ENCODE measurements around the gene B4GALNT2. TPM values are rescaled to one million over a fixed set of nuclear protein-coding genes. Genes with fewer than 3 reads are reported as not detected.

The B4GALNT2 gene
- total and polyA plus RNA-seq, 2 of the 8 experiments (the other 6 are each of a cell fraction or from before 2014, with no cell fraction given) = not detected

- no peak overlapping the region for H3K4me3 ChIP-seq (ENCODE audit: extremely low read depth in 1 of 4, insufficient read depth in 2 of 4, low read depth in 3 of 4, low read length in 4 of 4)
- no peak overlapping the region for H2AK5ac ChIP-seq (ENCODE audit: low read depth, low read length)
- no peak overlapping the region; a peak in 1 of 4 replicates for H3K4me2 ChIP-seq (ENCODE audit: insufficient read depth in 1 of 2, low read depth in 2 of 2, low read length in 2 of 2)
- H3K9ac ChIP-seq (replicated peaks in 1 of 4; ENCODE audit: extremely low read depth in 1 of 4, low read depth in 3 of 4, low read length in 3 of 4) = no peak overlapping the region
- TF ChIP-seq CREB1 (IDR thresholded peaks at IDR 0.05) = no peak
- TF ChIP-seq GTF2F1 (IDR thresholded peaks at IDR 0.05; ENCODE audit: borderline replicate concordance, low read depth, low read length) = no peak
- no peak for TF ChIP-seq KDM4A (IDR thresholded peaks at IDR 0.05; ENCODE audit: low read depth, low read length, severe bottlenecking)
- no peak for TF ChIP-seq CBX5 (IDR thresholded peaks at IDR 0.05; ENCODE audit: low read depth, low read length)
- no peak for TF ChIP-seq KDM5A (IDR thresholded peaks at IDR 0.05; ENCODE audit: low read length)
- no peak for TF ChIP-seq MAX (IDR thresholded peaks at IDR 0.05)
- no peak for TF ChIP-seq EGR1 (IDR thresholded peaks at IDR 0.05; ENCODE audit: borderline replicate concordance, low read depth, low read length)
- no peak for TF ChIP-seq SIN3A (conservative IDR thresholded peaks at IDR 0.05 in 1 of 2, IDR thresholded peaks at IDR 0.05 in 1 of 2; ENCODE audit: low read depth in 1 of 2, low read length in 2 of 2)
- TF ChIP-seq ATF3 (IDR thresholded peaks at IDR 0.05; ENCODE audit: insufficient read depth, low read depth, low read length) = no peak
- no peak for TF ChIP-seq SIX5 (IDR thresholded peaks at IDR 0.05; ENCODE audit: low read depth, low read length)
- H3K4me1 ChIP-seq (replicated peaks in 1 of 4; ENCODE audit: control insufficient read depth in 3 of 4, insufficient read depth in 4 of 4, low read length in 3 of 4) = peaks cover 0 to 9% (median 4%) of the 10 kb centered on the region in 4 experiments; a peak in 4 of 7 replicates
- H2BK5ac ChIP-seq (ENCODE audit: low read depth, low read length) = no peak overlapping the region; the same call in 1 of the 2 replicates
- H3K36me3 ChIP-seq (ENCODE audit: control insufficient read depth in 2 of 4, insufficient read depth in 4 of 4, low read length in 3 of 4) = no peaks in the 10 kb centered on the region
- no peak overlapping the region for H3K14ac ChIP-seq (ENCODE audit: insufficient read length)
- no peak overlapping the region for H3K4ac ChIP-seq (replicated peaks; ENCODE audit: insufficient read length, low read depth, low read length)
- H3K23ac ChIP-seq (ENCODE audit: insufficient read length) = no peak overlapping the region
- CTCF ChIA-PET (ENCODE audit: partially characterized antibody) = interaction anchor here (1.2 to 2.3 kb wide), 3 partner anchors 9 to 18 kb away, joined by 3 to 10 read pairs (median 5); no protein-coding TSS in a partner anchor
- POLR2A ChIA-PET (ENCODE audit: partially characterized antibody) = interaction anchor here (0.7 to 1.6 kb wide), 3 partner anchors 12 to 120 kb away, joined by 3 to 6 read pairs (median 3); partner anchors contain the start of gene PHOSPHO1
- no peaks in the 10 kb centered on the region for H3K9me3 ChIP-seq (ENCODE audit: insufficient read depth in 2 of 2, low read depth in 1 of 2, low read length in 1 of 2)
- WGBS, 2 experiments (ENCODE audit: extremely low coverage in 1 of 2, insufficient coverage in 1 of 2, insufficient read length in 1 of 2, insufficient replicate concordance in 2 of 2, low coverage in 1 of 2, low lambda C conversion rate in 2 of 2, missing lambda C conversion rate in 1 of 2) = 80% methylated on average over 16 of the region's 17 CpGs; no CpG with 5 or more reads in 1 of the 2 experiments
- H4K5ac ChIP-seq (ENCODE audit: insufficient read length, low read depth, low read length) = no peak overlapping the region
- H2BK120ac ChIP-seq (replicated peaks; ENCODE audit: low read depth, low read length) = no peak overlapping the region
- DNase-seq (ENCODE audit: low read depth in 1 of 2, low spot score in 2 of 2) (no peak), FAIRE-seq (no peak)
- H4K20me1 ChIP-seq (replicated peaks in 1 of 2; ENCODE audit: control insufficient read depth in 1 of 2, insufficient read depth in 2 of 2, low read length in 2 of 2) = peaks cover 0 to 2% of the 10 kb centered on the region in 2 experiments
- H4K8ac ChIP-seq (ENCODE audit: extremely low read depth, insufficient read depth, low read length) = no peak overlapping the region; the same call in 1 of the 2 replicates
- H2AFZ ChIP-seq (ENCODE audit: low read length) = 0 out of 2 replicates have a peak overlapping the region, but pooled peaks have one; percentile 41
- H3K27ac ChIP-seq (ENCODE audit: low read depth, low read length) = no peak overlapping the region
- no peak overlapping the region for H2BK15ac ChIP-seq (ENCODE audit: low read length)
- peak overlapping the region; percentile 41 for H4K91ac ChIP-seq (replicated peaks; ENCODE audit: insufficient read length, low read length)
- peak overlapping the region; percentile 32; the same call in 1 of the 2 replicates for H3K18ac ChIP-seq (ENCODE audit: extremely low read depth, low read length)
- no peak overlapping the region for H3K56ac ChIP-seq (replicated peaks; ENCODE audit: insufficient read length, low read depth, low read length)
- H3K27me3 ChIP-seq (replicated peaks in 1 of 4; ENCODE audit: control insufficient read depth in 3 of 4, extremely low read depth in 1 of 4, insufficient read depth in 3 of 4, low read length in 3 of 4) = peaks cover 0 to 10% (median 4%) of the 10 kb centered on the region in 4 experiments; a peak in 5 of 7 replicates
- no peaks in the 10 kb centered on the region for H3K79me1 ChIP-seq (ENCODE audit: low read depth, low read length)
- no peaks in the 10 kb centered on the region for H3K23me2 ChIP-seq (ENCODE audit: low read depth, low read length)
- H3K79me2 ChIP-seq (ENCODE audit: control insufficient read depth in 1 of 2, insufficient read depth in 2 of 2, low read length in 2 of 2) = no peaks in the 10 kb centered on the region
- H2BK20ac ChIP-seq (ENCODE audit: low read length) = no peak overlapping the region
- H2BK12ac ChIP-seq (ENCODE audit: low read depth, low read length) = peak overlapping the region; percentile 39; the same call in 1 of the 2 replicates
Measured at GRCh38 chr17:49217651-49218413, 85.3 kb downstream of the B4GALNT2 start.
